Suprapubic skin (tissue), 4 donors: Measurements from ENCODE around the gene CDKN2D. TPM values are rescaled to one million over a fixed set of nuclear protein-coding genes. Genes with fewer than 3 reads are reported as not detected.
A peak's percentile ranks its signal among the peaks of the same experiment; 100 is the strongest.
"Not testable (repeated sequence)": the region's sequence is repeated elsewhere in the genome, so short reads cannot be mapped to it uniquely, and the experiment has no call there.

Experiments
- DNase-seq, 2 donors: peaks; one replicate each; pipeline ENCODE4 v3.0.0-alpha.2; 2019; ENCODE audit warnings: low spot score in 2 of 2
- H3K27ac ChIP-seq: fragments of 200-600 bp; sonication (generic); one replicate; pipeline ENCODE4 v1.5.1; 2019
- H3K27me3 ChIP-seq: fragments of 200-600 bp; sonication (generic); one replicate; pipeline ENCODE4 v1.5.1; 2019
- H3K36me3 ChIP-seq: fragments of 200-600 bp; sonication (generic); one replicate; pipeline ENCODE4 v1.5.1; 2019
- H3K4me1 ChIP-seq: fragments of 200-600 bp; sonication (generic); one replicate; pipeline ENCODE4 v1.5.1; 2019
- H3K4me3 ChIP-seq: fragments of 200-600 bp; sonication (generic); one replicate; pipeline ENCODE4 v1.5.1; 2019; ENCODE audit warnings: mild to moderate bottlenecking
- H3K9me3 ChIP-seq: fragments of 200-600 bp; sonication (generic); one replicate; pipeline ENCODE4 v1.5.1; 2019
- EP300 ChIP-seq: sonication (generic); formaldehyde crosslinking; IDR thresholded peaks from one replicate; pipeline ENCODE4 v1.6.1; 2017; ENCODE audit warnings: antibody characterized with exemption
- POLR2A ChIP-seq, 2 donors: fragments of 450-650 bp; IDR thresholded peaks; one replicate each; pipeline ENCODE4 v1.6.1; 2017; ENCODE audit warnings: antibody characterized with exemption in 2 of 2, mild to moderate bottlenecking in 2 of 2, moderate library complexity in 2 of 2
- POLR2AphosphoS5 ChIP-seq, 3 donors: sonication (generic); formaldehyde crosslinking; IDR thresholded peaks; one replicate each; pipeline ENCODE4 v1.6.1; 2017; ENCODE audit warnings: antibody characterized with exemption in 3 of 3
- whole genome bisulfite sequencing: methylation state at CpG from one replicate; pipeline ENCODE4 v1.1.5; 2018; 5-methylcytosine and 5-hydroxymethylcytosine counted together
- total RNA-seq, 4 donors: library from RNA; depleted of rRNA; stranded (reverse); fragments of >200 nt; gene quantifications; one replicate each; pipeline ENCODE4 v1.1.0, GENCODE V29; 2016
- TF ChIP-seq, protein P1 (sequence below), 2 donors: fragments of 200-600 bp in 1 of 2; fragments of 450-650 bp in 1 of 2; sonication (generic) in 1 of 2; IDR thresholded peaks; one replicate each; pipeline ENCODE4 v1.5.1; 2016 to 2019; ENCODE audit warnings: antibody characterized with exemption in 2 of 2, mild to moderate bottlenecking in 1 of 2, moderate library complexity in 1 of 2

CDKN2D gene
- total RNA-seq, 4 donors from 2014 or later, result 8.9 to 11.6 (median 10.3) TPM

- 42% methylated on average over 7 of the region's 12 CpGs for WGBS
- DNase-seq, result no peak
- Histone ChIP-seq H3K27ac (peak overlapping the region; percentile 50), H3K4me1 (peaks cover 42% of the 10 kb centered on the region), H3K4me3 (no peak overlapping the region), H3K36me3 (peaks cover 91% of the 10 kb centered on the region), H3K27me3 (no peaks in the 10 kb centered on the region), H3K9me3 (no peaks in the 10 kb centered on the region)
- TF ChIP-seq EP300 (no peak), POLR2AphosphoS5 (IDR thresholded peaks at IDR 0.05) (no peak), POLR2A (IDR thresholded peaks at IDR 0.05) (no peak)
- TF ChIP-seq, protein P1, sequence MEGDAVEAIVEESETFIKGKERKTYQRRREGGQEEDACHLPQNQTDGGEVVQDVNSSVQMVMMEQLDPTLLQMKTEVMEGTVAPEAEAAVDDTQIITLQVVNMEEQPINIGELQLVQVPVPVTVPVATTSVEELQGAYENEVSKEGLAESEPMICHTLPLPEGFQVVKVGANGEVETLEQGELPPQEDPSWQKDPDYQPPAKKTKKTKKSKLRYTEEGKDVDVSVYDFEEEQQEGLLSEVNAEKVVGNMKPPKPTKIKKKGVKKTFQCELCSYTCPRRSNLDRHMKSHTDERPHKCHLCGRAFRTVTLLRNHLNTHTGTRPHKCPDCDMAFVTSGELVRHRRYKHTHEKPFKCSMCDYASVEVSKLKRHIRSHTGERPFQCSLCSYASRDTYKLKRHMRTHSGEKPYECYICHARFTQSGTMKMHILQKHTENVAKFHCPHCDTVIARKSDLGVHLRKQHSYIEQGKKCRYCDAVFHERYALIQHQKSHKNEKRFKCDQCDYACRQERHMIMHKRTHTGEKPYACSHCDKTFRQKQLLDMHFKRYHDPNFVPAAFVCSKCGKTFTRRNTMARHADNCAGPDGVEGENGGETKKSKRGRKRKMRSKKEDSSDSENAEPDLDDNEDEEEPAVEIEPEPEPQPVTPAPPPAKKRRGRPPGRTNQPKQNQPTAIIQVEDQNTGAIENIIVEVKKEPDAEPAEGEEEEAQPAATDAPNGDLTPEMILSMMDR (IDR thresholded peaks at IDR 0.05), result no peak
These were observed 14.8 kb downstream of the CDKN2D start for GRCh38 chr19:10553943-10554381.

GRCh38 chr19:10553087-10553667, 15.6 kb downstream of the CDKN2D start:
- H3K27ac ChIP-seq, result no peak overlapping the region
- 58% methylated on average over 8 of the region's 13 CpGs for WGBS
- no peak overlapping the region for H3K4me3 ChIP-seq
- H3K4me1 ChIP-seq, result peaks cover 42% of the 10 kb centered on the region
- H3K27me3 ChIP-seq, result no peaks in the 10 kb centered on the region
- no peak for DNase-seq
- H3K9me3 ChIP-seq, result no peaks in the 10 kb centered on the region
- TF ChIP-seq EP300 (no peak), POLR2A (IDR thresholded peaks at IDR 0.05) (no peak), POLR2AphosphoS5 (IDR thresholded peaks at IDR 0.05) (no peak)
- TF ChIP-seq, protein P1 (IDR thresholded peaks at IDR 0.05), result no peak
- peaks cover 91% of the 10 kb centered on the region for H3K36me3 ChIP-seq

GRCh38 chr19:10552510-10553053, 16.2 kb downstream of the CDKN2D start:
- no peak for DNase-seq
- TF ChIP-seq POLR2A (IDR thresholded peaks at IDR 0.05), result no peak
- no peak for TF ChIP-seq EP300
- TF ChIP-seq, protein P1 (IDR thresholded peaks at IDR 0.05), result no peak
- TF ChIP-seq POLR2AphosphoS5 (IDR thresholded peaks at IDR 0.05), result no peak
- WGBS, result 79% methylated on average over 10 of the region's 12 CpGs
- Histone ChIP-seq H3K9me3 (no peaks in the 10 kb centered on the region), H3K4me3 (no peak overlapping the region), H3K4me1 (peaks cover 42% of the 10 kb centered on the region), H3K36me3 (peaks cover 88% of the 10 kb centered on the region), H3K27me3 (no peaks in the 10 kb centered on the region), H3K27ac (no peak overlapping the region)

- no peak for TF ChIP-seq EP300
- TF ChIP-seq POLR2A (IDR thresholded peaks at IDR 0.05), result no peak
- TF ChIP-seq, protein P1 (IDR thresholded peaks at IDR 0.05), result peak in 1 of 2 donors; percentile 6
- no peak for TF ChIP-seq POLR2AphosphoS5 (IDR thresholded peaks at IDR 0.05)
- Histone ChIP-seq H3K27me3 (no peaks in the 10 kb centered on the region), H3K9me3 (no peaks in the 10 kb centered on the region), H3K36me3 (peaks cover 88% of the 10 kb centered on the region), H3K4me3 (no peak overlapping the region), H3K27ac (no peak overlapping the region), H3K4me1 (peaks cover 47% of the 10 kb centered on the region)
- 81% methylated on average over 7 of the region's 12 CpGs for WGBS
- DNase-seq, result no peak
These were observed 17.0 kb downstream of the CDKN2D start for GRCh38 chr19:10551698-10552301.

DNA sequence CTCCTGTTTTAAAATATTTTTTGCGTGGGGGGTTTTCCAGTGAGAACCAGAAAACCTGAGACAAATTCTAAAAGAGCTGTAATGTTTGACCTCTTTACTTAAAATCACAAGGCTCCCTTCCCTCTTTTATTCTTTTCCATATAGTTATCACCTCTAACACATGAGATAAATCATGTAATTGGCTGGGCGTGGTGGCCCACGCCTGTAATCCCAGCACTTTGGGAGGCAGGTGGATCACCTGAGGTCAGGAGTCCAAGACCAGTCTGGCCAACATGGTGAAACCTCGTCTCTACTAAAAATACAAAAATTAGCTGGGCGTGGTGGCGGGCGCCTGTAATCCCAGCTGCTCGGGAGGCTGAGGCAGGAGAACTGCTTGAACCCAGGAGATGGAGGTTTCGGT, 17.8 kb downstream of the CDKN2D start:
- peaks cover 46% of the 10 kb centered on the region for H3K4me1 ChIP-seq
- not testable (repeated sequence) for H3K27me3 ChIP-seq, DNase-seq, H3K4me3 ChIP-seq, H3K27ac ChIP-seq, H3K9me3 ChIP-seq
- WGBS, result 96% methylated on average over 9 of the region's 9 CpGs
- peaks cover 84% of the 10 kb centered on the region for H3K36me3 ChIP-seq
